ENCODE measurements around the gene VGLL2. TPM values are rescaled to one million over a fixed set of nuclear protein-coding genes. Genes with fewer than 3 reads are reported as not detected.

The VGLL2 gene
- total RNA-seq, 3 donors from 2014 or later: not detected

GRCh38 chr6:117266257-117267053 is 1.1 kb downstream of the VGLL2 start:
- Histone ChIP-seq H3K36me3 (ENCODE audit: low read depth) (no peaks in the 10 kb centered on the region), H3K4me1 (ENCODE audit: low read depth) (peaks cover 26% of the 10 kb centered on the region), H3K9me3 (no peaks in the 10 kb centered on the region), H3K4me3 (no peak overlapping the region)
- intact Hi-C loops (cut with DNase I, micrococcal nuclease): no loop called here
- TF ChIP-seq, protein P1, sequence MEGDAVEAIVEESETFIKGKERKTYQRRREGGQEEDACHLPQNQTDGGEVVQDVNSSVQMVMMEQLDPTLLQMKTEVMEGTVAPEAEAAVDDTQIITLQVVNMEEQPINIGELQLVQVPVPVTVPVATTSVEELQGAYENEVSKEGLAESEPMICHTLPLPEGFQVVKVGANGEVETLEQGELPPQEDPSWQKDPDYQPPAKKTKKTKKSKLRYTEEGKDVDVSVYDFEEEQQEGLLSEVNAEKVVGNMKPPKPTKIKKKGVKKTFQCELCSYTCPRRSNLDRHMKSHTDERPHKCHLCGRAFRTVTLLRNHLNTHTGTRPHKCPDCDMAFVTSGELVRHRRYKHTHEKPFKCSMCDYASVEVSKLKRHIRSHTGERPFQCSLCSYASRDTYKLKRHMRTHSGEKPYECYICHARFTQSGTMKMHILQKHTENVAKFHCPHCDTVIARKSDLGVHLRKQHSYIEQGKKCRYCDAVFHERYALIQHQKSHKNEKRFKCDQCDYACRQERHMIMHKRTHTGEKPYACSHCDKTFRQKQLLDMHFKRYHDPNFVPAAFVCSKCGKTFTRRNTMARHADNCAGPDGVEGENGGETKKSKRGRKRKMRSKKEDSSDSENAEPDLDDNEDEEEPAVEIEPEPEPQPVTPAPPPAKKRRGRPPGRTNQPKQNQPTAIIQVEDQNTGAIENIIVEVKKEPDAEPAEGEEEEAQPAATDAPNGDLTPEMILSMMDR (IDR thresholded peaks at IDR 0.05): no peak
- ATAC-seq: no peak
- no peak for DNase-seq

DNA sequence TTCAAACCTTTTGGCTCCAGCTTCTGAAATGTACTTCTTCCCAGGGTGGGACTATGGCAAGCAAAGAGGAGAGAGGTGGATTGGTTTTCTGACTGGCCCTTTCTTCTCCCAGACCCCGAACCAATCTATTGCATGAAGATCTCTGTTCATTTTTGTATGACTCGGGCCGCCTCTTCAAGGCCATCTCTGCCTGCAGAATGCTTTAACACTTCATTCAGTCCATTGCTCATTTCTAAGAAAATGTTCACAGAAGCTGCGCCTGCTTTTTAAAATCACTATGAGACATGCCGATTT is 1.6 kb downstream of the VGLL2 start:
- Histone ChIP-seq H3K4me1 (ENCODE audit: low read depth) (peaks cover 26% of the 10 kb centered on the region), H3K9me3 (no peaks in the 10 kb centered on the region), H3K4me3 (no peak overlapping the region), H3K36me3 (ENCODE audit: low read depth) (no peaks in the 10 kb centered on the region)
- DNase-seq (no peak), ATAC-seq (no peak)
- TF ChIP-seq, protein P1 (IDR thresholded peaks at IDR 0.05): no peak
- intact Hi-C loops (cut with DNase I, micrococcal nuclease): no loop called here

DNA sequence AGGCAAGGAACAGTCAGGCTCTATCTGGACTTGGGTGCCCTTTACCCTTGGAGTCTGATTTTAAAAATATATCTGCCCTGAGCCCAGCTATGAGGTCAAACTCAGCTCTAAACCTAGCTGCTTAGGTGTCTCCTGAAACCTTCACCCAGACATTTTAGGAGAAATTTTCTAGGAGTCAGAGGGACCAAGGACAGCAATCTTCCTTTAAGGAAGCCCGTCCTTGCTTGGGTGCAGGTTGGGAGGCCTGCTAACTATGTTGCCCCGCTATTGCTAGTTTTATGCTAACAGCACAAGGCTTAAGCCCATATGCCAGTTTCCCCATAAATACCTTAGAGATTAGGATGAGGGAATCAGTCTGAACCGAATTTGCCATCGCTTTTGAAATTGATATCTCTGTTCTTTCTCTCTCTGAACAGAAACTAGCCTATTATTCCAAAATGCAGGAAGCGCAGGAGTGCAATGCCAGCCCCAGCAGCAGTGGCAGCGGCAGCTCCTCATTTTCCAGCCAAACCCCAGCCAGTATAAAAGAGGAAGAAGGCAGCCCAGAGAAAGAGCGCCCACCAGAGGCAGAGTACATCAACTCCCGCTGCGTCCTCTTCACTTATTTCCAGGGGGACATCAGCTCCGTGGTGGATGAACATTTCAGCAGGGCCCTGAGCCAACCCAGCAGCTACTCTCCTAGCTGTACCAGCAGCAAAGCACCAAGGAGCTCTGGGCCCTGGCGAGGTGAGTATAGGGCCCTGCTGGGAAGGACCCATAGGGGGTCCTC is 2.6 kb downstream of the VGLL2 start:
- intact Hi-C loops (cut with DNase I, micrococcal nuclease): no loop called here
- Histone ChIP-seq H3K4me1 (ENCODE audit: low read depth) (peaks cover 26% of the 10 kb centered on the region), H3K9me3 (no peaks in the 10 kb centered on the region), H3K36me3 (ENCODE audit: low read depth) (no peaks in the 10 kb centered on the region), H3K4me3 (no peak overlapping the region)
- no peak for ATAC-seq
- TF ChIP-seq, protein P1 (IDR thresholded peaks at IDR 0.05): no peak
- DNase-seq: no peak

GRCh38 chr6:117268924-117269323 is 3.6 kb downstream of the VGLL2 start:
- H3K9me3 ChIP-seq: no peaks in the 10 kb centered on the region
- ATAC-seq: no peak
- no peak for DNase-seq
- TF ChIP-seq, protein P1 (IDR thresholded peaks at IDR 0.05): no peak
- H3K4me1 ChIP-seq (ENCODE audit: low read depth): peaks cover 26% of the 10 kb centered on the region
- intact Hi-C loops (cut with DNase I, micrococcal nuclease): no loop called here
- no peak overlapping the region for H3K4me3 ChIP-seq
- H3K36me3 ChIP-seq (ENCODE audit: low read depth): no peaks in the 10 kb centered on the region

- DNase-seq (no peak), ATAC-seq (no peak)
- TF ChIP-seq, protein P1 (IDR thresholded peaks at IDR 0.05): no peak
- Histone ChIP-seq H3K36me3 (ENCODE audit: low read depth) (no peaks in the 10 kb centered on the region), H3K4me1 (ENCODE audit: low read depth) (peaks cover 23% of the 10 kb centered on the region), H3K4me3 (no peak overlapping the region), H3K9me3 (no peaks in the 10 kb centered on the region)
- intact Hi-C loops (cut with DNase I, micrococcal nuclease): no loop called here
Observed at GRCh38 chr6:117269638-117270054, 4.3 kb downstream of the VGLL2 start.

Data from mucosa of descending colon (tissue), 3 donors.